Sigmoid colon (tissue), 4 donors: ENCODE results near the gene MAST4.

Experiments used
- EP300 ChIP-seq, 4 donors: sonication (generic); formaldehyde crosslinking; IDR thresholded peaks; one replicate each; pipeline ENCODE4 v1.6.1; 2017; ENCODE audit warnings: antibody characterized with exemption in 4 of 4
- POLR2A ChIP-seq, 2 donors: fragments of 450-650 bp; IDR thresholded peaks; one replicate each; pipeline ENCODE4 v1.6.1; 2016; ENCODE audit warnings: antibody characterized with exemption in 2 of 2, mild to moderate bottlenecking in 2 of 2, moderate library complexity in 2 of 2
- TF ChIP-seq, protein P1 (sequence below), 4 experiments: fragments of 450-650 bp in 3 of 4; fragments of 200-600 bp in 1 of 4; IDR thresholded peaks; one replicate each; pipeline ENCODE4 v1.5.1; 2016 to 2019; ENCODE audit warnings: antibody characterized with exemption in 4 of 4, mild to moderate bottlenecking in 3 of 4, moderate library complexity in 2 of 4

DNA sequence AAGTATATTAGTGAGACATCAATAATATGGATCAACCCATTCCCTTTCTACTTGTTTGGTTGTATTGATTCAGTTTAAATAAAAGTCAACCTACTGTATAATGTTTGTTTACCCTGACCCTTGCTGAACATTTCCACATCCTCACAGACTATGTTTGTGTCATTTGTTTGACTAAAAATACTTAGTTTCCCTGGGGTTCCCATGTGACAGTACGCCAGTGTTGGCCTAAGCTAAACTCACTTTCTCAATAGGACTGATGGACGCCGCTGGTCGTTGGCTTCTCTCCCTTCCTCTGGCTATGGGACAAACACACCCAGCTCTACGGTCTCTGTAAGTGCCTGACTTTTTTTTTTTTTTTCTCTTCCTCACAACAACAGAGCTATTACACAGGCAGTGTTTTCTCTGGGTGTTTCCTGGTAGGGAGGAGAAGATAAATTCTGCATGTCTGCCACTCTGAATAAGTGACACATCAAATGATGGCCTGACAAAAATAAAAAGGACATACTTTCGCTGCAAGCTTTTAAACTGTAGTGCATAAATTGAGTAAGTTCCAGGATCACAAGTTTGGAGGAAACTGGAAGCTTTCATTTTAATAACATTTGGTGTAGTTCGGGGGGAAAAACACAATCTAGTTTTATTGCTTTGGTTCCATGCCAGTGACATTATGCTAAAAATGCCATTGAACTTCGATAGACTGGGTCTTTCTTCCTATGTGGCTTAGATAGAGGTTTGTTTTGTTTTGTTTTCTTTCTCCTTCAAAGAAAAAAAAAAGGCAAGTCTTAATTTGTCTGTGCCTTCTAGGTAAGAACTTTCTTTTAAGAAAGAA is 499.4 kb downstream of the MAST4 start:
- TF ChIP-seq EP300 (IDR thresholded peaks at IDR 0.05) (no peak), POLR2A (IDR thresholded peaks at IDR 0.05) (no peak)
- TF ChIP-seq, protein P1, sequence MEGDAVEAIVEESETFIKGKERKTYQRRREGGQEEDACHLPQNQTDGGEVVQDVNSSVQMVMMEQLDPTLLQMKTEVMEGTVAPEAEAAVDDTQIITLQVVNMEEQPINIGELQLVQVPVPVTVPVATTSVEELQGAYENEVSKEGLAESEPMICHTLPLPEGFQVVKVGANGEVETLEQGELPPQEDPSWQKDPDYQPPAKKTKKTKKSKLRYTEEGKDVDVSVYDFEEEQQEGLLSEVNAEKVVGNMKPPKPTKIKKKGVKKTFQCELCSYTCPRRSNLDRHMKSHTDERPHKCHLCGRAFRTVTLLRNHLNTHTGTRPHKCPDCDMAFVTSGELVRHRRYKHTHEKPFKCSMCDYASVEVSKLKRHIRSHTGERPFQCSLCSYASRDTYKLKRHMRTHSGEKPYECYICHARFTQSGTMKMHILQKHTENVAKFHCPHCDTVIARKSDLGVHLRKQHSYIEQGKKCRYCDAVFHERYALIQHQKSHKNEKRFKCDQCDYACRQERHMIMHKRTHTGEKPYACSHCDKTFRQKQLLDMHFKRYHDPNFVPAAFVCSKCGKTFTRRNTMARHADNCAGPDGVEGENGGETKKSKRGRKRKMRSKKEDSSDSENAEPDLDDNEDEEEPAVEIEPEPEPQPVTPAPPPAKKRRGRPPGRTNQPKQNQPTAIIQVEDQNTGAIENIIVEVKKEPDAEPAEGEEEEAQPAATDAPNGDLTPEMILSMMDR (IDR thresholded peaks at IDR 0.05), result no peak
